ENCODE results near the gene ZNF784. TPM values are rescaled to one million over a fixed set of nuclear protein-coding genes. Genes with fewer than 3 reads are reported as not detected.

The ZNF784 gene
- total RNA-seq, 1 donor from 2014 or later, result 9.7 TPM

- no peak overlapping the region for H3K27ac ChIP-seq
- intact Hi-C loops (cut with DNase I), result no loop called here
- H3K9me3 ChIP-seq, result no peaks in the 10 kb centered on the region
- no peaks in the 10 kb centered on the region for H3K27me3 ChIP-seq
- H3K4me3 ChIP-seq, result no peak overlapping the region
- ATAC-seq (no peak), DNase-seq (no peak)
- peaks cover 30% of the 10 kb centered on the region for H3K4me1 ChIP-seq
- TF ChIP-seq CTCF (IDR thresholded peaks at IDR 0.05), result no peak
- H3K36me3 ChIP-seq, result peaks cover 26% of the 10 kb centered on the region
These were observed 8.6 kb downstream of the ZNF784 start for GRCh38 chr19:55615543-55616394.

GRCh38 chr19:55614711-55615542 lies 9.4 kb downstream of the ZNF784 start:
- intact Hi-C loops (cut with DNase I), result no loop called here
- H3K4me3 ChIP-seq, result no peak overlapping the region

GRCh38 chr19:55613930-55614710 lies 10.2 kb downstream of the ZNF784 start:
- H3K4me3 ChIP-seq, result no peak overlapping the region
- H3K27ac ChIP-seq, result no peak overlapping the region
- ATAC-seq, result no peak
- no peaks in the 10 kb centered on the region for H3K9me3 ChIP-seq
- TF ChIP-seq CTCF (IDR thresholded peaks at IDR 0.05), result no peak
- H3K4me1 ChIP-seq, result peaks cover 15% of the 10 kb centered on the region
- intact Hi-C loops (cut with DNase I), result no loop called here
- no peak for DNase-seq
- peaks cover 37% of the 10 kb centered on the region for H3K36me3 ChIP-seq
- no peaks in the 10 kb centered on the region for H3K27me3 ChIP-seq

More at GRCh38 chr19:55614711-55615542, 9.4 kb downstream of the ZNF784 start:
- H3K4me1 ChIP-seq, result peaks cover 21% of the 10 kb centered on the region
- ATAC-seq (no peak), DNase-seq (no peak)
- H3K36me3 ChIP-seq, result peaks cover 29% of the 10 kb centered on the region
- H3K27ac ChIP-seq, result no peak overlapping the region
- H3K9me3 ChIP-seq, result no peaks in the 10 kb centered on the region
- TF ChIP-seq CTCF (IDR thresholded peaks at IDR 0.05), result no peak
- H3K27me3 ChIP-seq, result no peaks in the 10 kb centered on the region

- Histone ChIP-seq H3K36me3 (peaks cover 39% of the 10 kb centered on the region), H3K9me3 (no peaks in the 10 kb centered on the region), H3K27ac (no peak overlapping the region), H3K27me3 (no peaks in the 10 kb centered on the region), H3K4me1 (peaks cover 9% of the 10 kb centered on the region), H3K4me3 (no peak overlapping the region)
- ATAC-seq (no peak), DNase-seq (no peak)
- no peak for TF ChIP-seq CTCF (IDR thresholded peaks at IDR 0.05)
- intact Hi-C loops (cut with DNase I), result no loop called here
These were observed 11.0 kb downstream of the ZNF784 start for GRCh38 chr19:55613396-55613795.

GRCh38 chr19:55611983-55612645 lies 12.3 kb downstream of the ZNF784 start:
- no peak for DNase-seq
- Histone ChIP-seq H3K4me3 (no peak overlapping the region), H3K4me1 (peaks cover 14% of the 10 kb centered on the region), H3K27me3 (no peaks in the 10 kb centered on the region), H3K27ac (no peak overlapping the region), H3K36me3 (peaks cover 31% of the 10 kb centered on the region), H3K9me3 (no peaks in the 10 kb centered on the region)
- no peak for ATAC-seq
- intact Hi-C loops (cut with DNase I), result no loop called here
- TF ChIP-seq CTCF (IDR thresholded peaks at IDR 0.05), result no peak
